PC-3 (cell line): ENCODE results near the gene CA5A. TPM values are rescaled to one million over a fixed set of nuclear protein-coding genes. Genes with fewer than 3 reads are reported as not detected.

Source experiments
- ATAC-seq: fragments of 200-7000 bp; cut with Tn5 transposase; 2 replicates; pipeline ENCODE4 v1.9.1; 2020; ENCODE audit warnings: mild to moderate bottlenecking, moderate library complexity
- BruUV-seq: library from RNA; stranded (reverse); fragments of 400-500 nt; replicated peaks from 2 replicates; lab custom pipeline; 2021; lab: Mats Ljungman, UMichigan
- CTCF ChIA-PET: fragments of 300-600 bp; sonication (Branson Sonifier 250); formaldehyde crosslinking; loops from one replicate; lab custom pipeline; 2022; ENCODE audit warnings: antibody characterized with exemption; lab: Charles Lee
- POLR2A ChIA-PET: fragments of 300-600 bp; sonication (Branson Sonifier 250); formaldehyde crosslinking; loops from one replicate; lab custom pipeline; 2022; ENCODE audit warnings: antibody characterized with exemption; ENCODE audit not compliant: unreplicated experiment; lab: Charles Lee
- DNase-seq: peaks from one replicate; pipeline ENCODE4 v3.0.0-alpha.2; 2015
- H2AFZ ChIP-seq: fragments of 300-600 bp; sonication (generic); 2 replicates; pipeline ENCODE4 v1.6.0; 2016; ENCODE audit warnings: antibody characterized with exemption, low read length
- H3F3A ChIP-seq: fragments of 300-600 bp; sonication (generic); one replicate; pipeline ENCODE4 v1.6.0; 2017; ENCODE audit warnings: antibody characterized with exemption, low read length, control low read depth, mild to moderate bottlenecking; ENCODE audit not compliant: unreplicated experiment
- H3K27ac ChIP-seq: fragments of 300-600 bp; sonication (generic); 2 replicates; pipeline ENCODE4 v1.5.1; 2016; ENCODE audit warnings: mild to moderate bottlenecking, low read length
- H3K27me3 ChIP-seq: fragments of 300-600 bp; sonication (generic); 2 replicates; pipeline ENCODE4 v1.6.1; 2016; ENCODE audit warnings: low read length, mixed read lengths
- H3K36me3 ChIP-seq: fragments of 300-600 bp; sonication (generic); 2 replicates; pipeline ENCODE4 v1.6.1; 2016; ENCODE audit warnings: low read depth, mixed run types, low read length, mixed read lengths
- H3K4me1 ChIP-seq: fragments of 300-600 bp; sonication (generic); 2 replicates; pipeline ENCODE4 v1.5.1; 2016; ENCODE audit warnings: low read length; ENCODE audit not compliant: insufficient read depth
- H3K4me2 ChIP-seq: fragments of 300-600 bp; sonication (generic); 2 replicates; pipeline ENCODE4 v1.6.0; 2016; ENCODE audit warnings: low read length
- H3K4me3 ChIP-seq: fragments of 300-600 bp; sonication (generic); 2 replicates; pipeline ENCODE4 v1.5.1; 2016; ENCODE audit warnings: mild to moderate bottlenecking, low read length, mixed read lengths
- H3K79me2 ChIP-seq: fragments of 300-600 bp; sonication (generic); 2 replicates; pipeline ENCODE4 v1.6.1; 2017; ENCODE audit warnings: low read length, mixed read lengths
- H3K9ac ChIP-seq: fragments of 300-600 bp; sonication (generic); 2 replicates; pipeline ENCODE4 v1.6.0; 2016; ENCODE audit warnings: mild to moderate bottlenecking, low read length
- H3K9me2 ChIP-seq: fragments of 300-600 bp; sonication (generic); replicated peaks from 2 replicates; pipeline ENCODE4 v1.6.1; 2016; ENCODE audit warnings: mixed run types, low read length, mixed read lengths
- H3K9me3 ChIP-seq: fragments of 300-600 bp; sonication (generic); 2 replicates; pipeline ENCODE4 v1.6.1; 2016; ENCODE audit warnings: low read length, mixed read lengths
- H4K20me1 ChIP-seq: fragments of 300-600 bp; sonication (generic); 2 replicates; pipeline ENCODE4 v1.6.1; 2016; ENCODE audit warnings: low read length, mixed read lengths
- CTCF ChIP-seq: fragments of 300-600 bp; sonication (generic); conservative IDR thresholded peaks from 2 replicates; pipeline ENCODE4 v1.5.1; 2017; ENCODE audit warnings: antibody characterized with exemption, low read depth, mild to moderate bottlenecking, low read length
- EZH2 ChIP-seq: fragments of 300-600 bp; sonication (generic); IDR thresholded peaks from one replicate; pipeline ENCODE4 v1.6.1; 2017; ENCODE audit warnings: antibody characterized with exemption, mild to moderate bottlenecking, low read length; ENCODE audit not compliant: unreplicated experiment
- EZH2phosphoT487 ChIP-seq: fragments of 300-600 bp; sonication (generic); IDR thresholded peaks from 2 replicates; pipeline ENCODE4 v1.6.1; 2018; ENCODE audit warnings: mild to moderate bottlenecking, antibody characterized with exemption, low read length, borderline replicate concordance
- intact Hi-C: fragments of 100-400 bp; cut with micrococcal nuclease; formaldehyde crosslinking; loops from 2 replicates; pipeline ENCODE4 v1.9.0; 2023
- total RNA-seq: library from RNA; depleted of rRNA; stranded (reverse); fragments of >200 nt; gene quantifications from 2 replicates; pipeline ENCODE4 v1.2.3, GENCODE V29; 2014

The CA5A gene
- total RNA-seq, 1 experiment from 2014 or later, result not detected

- Histone ChIP-seq H3K4me3 (no peak overlapping the region), H3K79me2 (peaks cover 86% of the 10 kb centered on the region), H3F3A (no peaks in the 10 kb centered on the region), H3K9me3 (no peaks in the 10 kb centered on the region), H3K27me3 (no peaks in the 10 kb centered on the region), H3K4me1 (peaks cover 50% of the 10 kb centered on the region), H3K9me2 (no peaks in the 10 kb centered on the region), H4K20me1 (peaks cover 21% of the 10 kb centered on the region; the same call in 1 of the 2 replicates), H3K27ac (peak overlapping the region; percentile 95), H3K9ac (peak overlapping the region; percentile 61), H3K4me2 (peak overlapping the region; percentile 64), H3K36me3 (peaks cover 20% of the 10 kb centered on the region; the same call in 1 of the 2 replicates), H2AFZ (no peak overlapping the region)
- no TSS peak for BruUV-seq
- ChIA-PET POLR2A (no interaction called here), CTCF (interaction anchor here (0.6 kb wide), 1 partner anchor 16 kb away, joined by 5 read pairs; no protein-coding TSS in a partner anchor)
- no peak for TF ChIP-seq EZH2phosphoT487
- no peak for TF ChIP-seq CTCF
- TF ChIP-seq EZH2, result no peak
- intact Hi-C loops, result no loop called here
- ATAC-seq (peak; percentile 78), DNase-seq (peak; percentile 80)
Measured at GRCh38 chr16:87855852-87856715, 80.2 kb downstream of the CA5A start.

GRCh38 chr16:87854907-87855683 is 81.2 kb downstream of the CA5A start:
- peaks cover 42% of the 10 kb centered on the region for H3K4me1 ChIP-seq
- POLR2A ChIA-PET, result no interaction called here
- H4K20me1 ChIP-seq, result peaks cover 21% of the 10 kb centered on the region; the same call in 1 of the 2 replicates
- ATAC-seq (no peak), DNase-seq (no peak)
- no peaks in the 10 kb centered on the region for H3K9me2 ChIP-seq
- peak overlapping the region; percentile 64 for H3K4me2 ChIP-seq
- CTCF ChIA-PET, result no interaction called here
- TF ChIP-seq EZH2, result no peak
- no peak for TF ChIP-seq CTCF
- TF ChIP-seq EZH2phosphoT487, result no peak
- intact Hi-C loops, result loop anchor here (5.0 kb wide), 1 partner anchor 78 kb away; no protein-coding TSS in a partner anchor
- peak overlapping the region; percentile 95 for H3K27ac ChIP-seq
- BruUV-seq, result no TSS peak
- peaks cover 29% of the 10 kb centered on the region for H3K36me3 ChIP-seq
- H3K4me3 ChIP-seq, result no peak overlapping the region
- H3K27me3 ChIP-seq, result no peaks in the 10 kb centered on the region
- peak overlapping the region; percentile 61 for H3K9ac ChIP-seq
- no peaks in the 10 kb centered on the region for H3K9me3 ChIP-seq
- H2AFZ ChIP-seq, result no peak overlapping the region
- peaks cover 85% of the 10 kb centered on the region for H3K79me2 ChIP-seq
- H3F3A ChIP-seq, result no peaks in the 10 kb centered on the region
